ENCODE measurements around the gene POLR3K. TPM values are rescaled to one million over a fixed set of nuclear protein-coding genes. Genes with fewer than 3 reads are reported as not detected.

The POLR3K gene
- total and polyA plus RNA-seq, 4 experiments from 2014 or later, result 19.9 to 43.1 (median 31.6) TPM

DNA sequence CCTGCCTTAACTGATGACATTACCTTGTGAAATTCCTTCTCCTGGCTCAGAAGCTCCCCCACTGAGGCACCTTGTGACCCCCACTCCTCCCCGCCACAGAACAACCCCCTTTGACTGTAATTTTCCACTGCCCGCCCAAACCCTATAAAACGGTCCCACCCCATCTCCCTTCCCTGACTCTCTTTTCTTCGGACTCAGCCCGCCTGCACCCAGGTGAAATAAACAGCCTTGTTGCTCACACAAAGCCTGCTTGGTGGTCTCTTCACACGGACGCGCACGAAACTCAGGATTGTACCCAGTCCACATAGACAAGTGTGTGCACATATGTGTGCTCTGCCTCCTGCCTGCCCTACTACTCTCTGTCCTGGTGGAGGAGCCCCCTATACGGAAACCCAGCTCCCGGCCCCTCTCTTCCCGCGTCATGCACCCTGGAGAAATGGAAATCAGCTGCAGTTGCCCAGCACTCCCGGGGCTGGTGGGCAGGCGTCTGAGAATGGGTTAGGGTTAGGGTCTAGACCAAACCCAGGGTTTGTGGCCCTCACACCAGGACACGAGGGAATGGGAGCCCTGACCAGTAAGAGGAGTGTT is 21.4 kb upstream of the POLR3K start:
- Mint-ChIP-seq H3K4me1 (peaks cover 13 to 39% (median 27%) of the 10 kb centered on the region in 4 donors), H3K36me3 (no peaks in the 10 kb centered on the region), H3K9me3 (peaks cover 0 to 1% (median 0%) of the 10 kb centered on the region in 8 donors), H3K4me3 (peak overlapping the region in 2 of 8 donors; percentile 6 to 62), H3K27me3 (peaks cover 9 to 13% of the 10 kb centered on the region in 2 donors), H3K27ac (peak overlapping the region in 2 of 7 donors; percentile 32 to 68)
- Histone ChIP-seq H3K9me3 (ENCODE audit: control insufficient read depth in 1 of 2, low read length in 2 of 2) (no peaks in the 10 kb centered on the region), H3K27ac (ENCODE audit: low read depth, low read length) (no peak overlapping the region), H3K27me3 (ENCODE audit: insufficient read depth, low read length) (peaks cover 13% of the 10 kb centered on the region), H3K4me3 (ENCODE audit: low read length in 2 of 2) (no peak overlapping the region), H3K4me1 (ENCODE audit: insufficient read depth, low read length) (peaks cover 26% of the 10 kb centered on the region), H3K36me3 (ENCODE audit: insufficient read depth, low read length) (peaks cover 4% of the 10 kb centered on the region)
- intact Hi-C loops (cut with micrococcal nuclease), result no loop called here
- ChIA-PET CTCF (ENCODE audit: partially characterized antibody) (interaction anchor here (2.4 kb wide), 1 partner anchor 10 kb away, joined by 18 read pairs; no protein-coding TSS in a partner anchor), POLR2A (ENCODE audit: partially characterized antibody) (no interaction called here)
- DNase-seq, result no peak

DNA sequence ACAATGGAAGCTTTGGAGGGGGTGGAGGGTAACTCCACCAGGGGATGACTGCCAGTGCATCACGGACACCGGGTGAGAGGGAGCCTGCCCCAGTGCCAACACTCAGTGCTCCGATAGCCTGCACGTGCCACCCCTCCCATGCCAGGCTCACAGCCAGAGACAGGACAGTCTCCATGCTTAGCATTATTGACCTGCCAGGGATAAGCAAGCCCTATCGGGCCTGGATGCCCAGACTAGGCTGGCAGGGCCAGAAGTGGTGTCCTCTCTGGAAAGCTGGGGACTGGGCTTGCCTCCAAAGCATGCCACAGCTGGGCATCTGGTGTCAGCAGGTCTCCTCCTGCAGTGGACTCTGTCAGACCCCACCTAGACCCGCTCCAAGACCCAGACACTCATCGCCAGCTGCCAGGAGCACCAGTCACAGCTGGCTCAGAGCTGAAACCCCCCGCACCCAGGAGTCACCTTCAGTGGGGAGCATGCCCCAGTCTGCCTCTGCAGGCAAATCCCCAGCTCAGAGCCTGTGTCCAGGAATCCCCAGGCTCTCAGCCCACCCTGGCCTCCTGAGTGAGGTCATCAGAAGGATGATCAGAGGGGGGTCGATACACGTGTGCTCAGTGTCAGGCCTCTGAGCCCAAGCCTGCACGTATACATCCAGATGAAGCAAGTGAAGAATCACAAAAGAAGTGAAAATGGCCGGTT is 20.8 kb upstream of the POLR3K start:
- intact Hi-C loops (cut with micrococcal nuclease), result no loop called here

DNA sequence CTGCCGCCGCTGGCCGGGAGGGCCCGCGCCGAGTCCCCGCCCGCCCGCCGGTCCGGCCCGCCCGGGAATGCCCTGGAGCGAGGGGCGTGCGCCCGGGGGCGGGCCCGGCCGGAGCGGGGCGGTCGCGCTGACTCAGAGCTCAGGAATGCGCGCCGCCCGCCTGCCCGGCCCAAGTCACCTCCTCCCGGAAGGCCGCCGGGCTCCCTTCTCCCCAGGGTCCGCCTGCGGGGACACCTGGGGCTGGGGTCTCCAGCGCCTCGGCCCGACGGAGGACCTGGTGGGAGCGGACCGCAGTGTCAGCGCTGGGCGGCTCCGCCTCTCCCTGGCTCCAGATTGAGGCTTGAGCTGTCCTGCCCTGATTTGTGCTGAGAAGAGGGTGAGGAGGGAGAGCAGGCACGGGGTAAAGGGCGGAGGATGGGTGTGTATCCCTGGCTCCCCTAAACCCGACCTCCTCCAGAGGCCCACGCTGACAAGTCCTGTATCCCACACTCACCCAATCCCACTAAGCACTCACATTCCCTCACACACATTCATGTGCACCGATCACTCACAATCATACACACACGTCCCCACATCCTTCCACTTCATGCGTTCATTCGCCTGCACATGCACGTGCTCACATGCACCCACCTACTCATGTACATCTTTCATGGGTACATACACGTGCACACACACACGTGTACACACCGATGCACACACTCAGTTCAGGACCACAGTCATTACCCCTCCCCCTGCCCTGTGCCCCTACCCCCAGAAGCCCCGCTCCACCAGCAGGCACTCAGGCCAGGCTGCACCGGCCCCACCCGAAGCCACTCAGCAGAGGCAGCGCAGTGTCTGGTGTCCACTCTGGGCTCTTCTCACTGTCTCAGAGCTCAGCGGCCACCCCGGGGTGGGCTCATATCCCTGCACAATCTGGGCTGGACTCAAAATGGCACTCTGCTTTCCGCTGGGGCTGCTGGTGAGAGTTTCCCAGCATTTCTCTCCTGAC is 19.4 kb upstream of the POLR3K start, which contains the start of gene RHBDF1:
RHBDF1 (minus strand) TSS at position 71 of the 988 bp plus-strand sequence. CDS start 7,616 bp downstream, outside the sequence.
- CTCF ChIA-PET (ENCODE audit: partially characterized antibody), result no interaction called here
- H3K9me3 Mint-ChIP-seq, result peaks cover 0 to 1% (median 0%) of the 10 kb centered on the region in 8 donors
- no peaks in the 10 kb centered on the region for H3K36me3 Mint-ChIP-seq
- Histone ChIP-seq H3K4me3 (ENCODE audit: low read length in 2 of 2) (no peak within 1 kb of the TSS), H3K27me3 (ENCODE audit: insufficient read depth, low read length) (peaks cover 13% of the 10 kb centered on the region), H3K27ac (ENCODE audit: low read depth, low read length) (no peak within 1 kb of the TSS), H3K4me1 (ENCODE audit: insufficient read depth, low read length) (peaks cover 18% of the 10 kb centered on the region), H3K36me3 (ENCODE audit: insufficient read depth, low read length) (no peaks in the 10 kb centered on the region), H3K9me3 (ENCODE audit: control insufficient read depth in 1 of 2, low read length in 2 of 2) (no peaks in the 10 kb centered on the region)
- H3K27ac Mint-ChIP-seq, result peak within 1 kb of the TSS in 1 of 7 donors; percentile 58
- intact Hi-C loops (cut with micrococcal nuclease), result no loop called here
- peak in 1 of 5 donors; percentile 10 for DNase-seq
- POLR2A ChIA-PET (ENCODE audit: partially characterized antibody), result no interaction called here
- peaks cover 10 to 25% (median 16%) of the 10 kb centered on the region in 4 donors for H3K4me1 Mint-ChIP-seq
- peaks cover 9 to 13% of the 10 kb centered on the region in 2 donors for H3K27me3 Mint-ChIP-seq
- H3K4me3 Mint-ChIP-seq, result peak within 1 kb of the TSS in 7 of 8 donors; percentile 51 to 84 (median 68)

More for the DNA sequence above, 20.8 kb upstream of the POLR3K start:
- H3K4me1 ChIP-seq (ENCODE audit: insufficient read depth, low read length), result peaks cover 25% of the 10 kb centered on the region
- H3K27ac Mint-ChIP-seq, result peak overlapping the region in 1 of 7 donors; percentile 74
- ChIA-PET CTCF (ENCODE audit: partially characterized antibody) (interaction anchor here (2.4 kb wide), 1 partner anchor 9 kb away, joined by 18 read pairs; no protein-coding TSS in a partner anchor), POLR2A (ENCODE audit: partially characterized antibody) (no interaction called here)
- peak overlapping the region in 1 of 8 donors; percentile 36 for H3K4me3 Mint-ChIP-seq
- no peaks in the 10 kb centered on the region for H3K36me3 ChIP-seq (ENCODE audit: insufficient read depth, low read length)
- DNase-seq, result peak in 1 of 5 donors; percentile 20
- no peak overlapping the region for H3K27ac ChIP-seq (ENCODE audit: low read depth, low read length)
- peaks cover 13% of the 10 kb centered on the region for H3K27me3 ChIP-seq (ENCODE audit: insufficient read depth, low read length)
- H3K27me3 Mint-ChIP-seq, result peaks cover 9 to 13% of the 10 kb centered on the region in 2 donors
- H3K4me3 ChIP-seq (ENCODE audit: low read length in 2 of 2), result no peak overlapping the region
- peaks cover 10 to 33% (median 23%) of the 10 kb centered on the region in 4 donors for H3K4me1 Mint-ChIP-seq
- no peaks in the 10 kb centered on the region for H3K36me3 Mint-ChIP-seq
- peaks cover 0 to 1% (median 0%) of the 10 kb centered on the region in 8 donors for H3K9me3 Mint-ChIP-seq
- H3K9me3 ChIP-seq (ENCODE audit: control insufficient read depth in 1 of 2, low read length in 2 of 2), result no peaks in the 10 kb centered on the region

DNA sequence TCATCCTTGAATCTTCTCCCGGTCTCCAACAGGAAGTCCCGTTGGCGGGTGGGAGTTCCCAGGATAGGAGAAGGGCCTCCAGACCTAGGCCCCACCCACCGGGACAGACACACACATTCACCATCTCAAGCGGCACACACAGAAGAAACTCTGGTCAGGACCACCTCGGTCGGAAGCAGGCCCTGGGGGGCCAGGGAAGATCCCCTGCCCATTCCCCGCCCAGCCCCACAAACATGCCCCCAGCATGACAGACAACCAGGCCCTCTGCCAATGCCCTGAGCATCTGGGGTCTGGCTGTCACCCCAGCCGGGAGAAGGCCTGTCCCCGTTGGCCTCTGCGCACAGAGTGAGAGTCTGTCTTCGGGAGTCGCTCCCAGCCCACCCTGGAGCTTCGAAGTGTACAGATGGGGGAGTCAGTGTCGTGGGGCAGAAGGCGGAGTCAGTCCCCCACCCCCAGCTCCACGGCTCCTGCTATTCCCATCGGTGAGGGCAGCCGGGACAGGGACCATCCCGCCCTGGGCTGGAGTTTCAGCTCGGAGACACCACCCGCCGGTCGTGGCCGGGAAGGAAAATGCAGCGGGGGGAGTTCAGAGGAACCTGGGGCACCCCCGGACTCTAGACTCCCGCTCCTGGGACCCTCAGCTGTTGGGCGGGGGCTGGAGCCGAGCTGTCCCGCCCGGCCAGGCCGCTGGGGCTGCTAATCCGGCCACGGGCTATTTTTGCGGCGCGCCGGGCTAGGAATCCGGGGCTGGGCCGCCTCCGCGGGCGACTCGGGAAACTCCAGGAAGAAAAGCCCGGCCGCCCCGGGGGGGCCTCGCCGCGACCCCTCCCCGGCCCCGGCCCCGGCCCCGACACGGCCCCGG is 18.4 kb upstream of the POLR3K start:
- Histone ChIP-seq H3K4me3 (ENCODE audit: low read length in 2 of 2) (no peak overlapping the region), H3K9me3 (ENCODE audit: control insufficient read depth in 1 of 2, low read length in 2 of 2) (no peaks in the 10 kb centered on the region), H3K36me3 (ENCODE audit: insufficient read depth, low read length) (no peaks in the 10 kb centered on the region), H3K27ac (ENCODE audit: low read depth, low read length) (no peak overlapping the region), H3K4me1 (ENCODE audit: insufficient read depth, low read length) (peaks cover 10% of the 10 kb centered on the region), H3K27me3 (ENCODE audit: insufficient read depth, low read length) (peaks cover 13% of the 10 kb centered on the region)
- Mint-ChIP-seq H3K4me3 (no peak overlapping the region), H3K9me3 (peaks cover 0 to 1% (median 0%) of the 10 kb centered on the region in 8 donors), H3K4me1 (peaks cover 8 to 17% (median 11%) of the 10 kb centered on the region in 4 donors), H3K27me3 (peaks cover 9 to 13% of the 10 kb centered on the region in 2 donors), H3K36me3 (no peaks in the 10 kb centered on the region), H3K27ac (no peak overlapping the region)
- DNase-seq, result no peak
- intact Hi-C loops (cut with micrococcal nuclease), result no loop called here
- CTCF ChIA-PET (ENCODE audit: partially characterized antibody), result interaction anchor here (0.9 kb wide), 1 partner anchor 35 kb away, joined by 3 read pairs; no protein-coding TSS in a partner anchor
- POLR2A ChIA-PET (ENCODE audit: partially characterized antibody), result no interaction called here

GRCh38 chr16:71210-71539 is 17.8 kb upstream of the POLR3K start:
- POLR2A ChIA-PET (ENCODE audit: partially characterized antibody), result no interaction called here
- H3K4me3 Mint-ChIP-seq, result no peak overlapping the region
- H3K36me3 ChIP-seq (ENCODE audit: insufficient read depth, low read length), result no peaks in the 10 kb centered on the region

GRCh38 chr16:69181-69580 is 15.8 kb upstream of the POLR3K start:
- Mint-ChIP-seq H3K36me3 (no peaks in the 10 kb centered on the region), H3K9me3 (peaks cover 0 to 1% (median 0%) of the 10 kb centered on the region in 8 donors), H3K4me1 (peaks cover 5 to 12% (median 7%) of the 10 kb centered on the region in 4 donors), H3K27ac (no peak overlapping the region), H3K4me3 (no peak overlapping the region), H3K27me3 (peaks cover 10 to 11% of the 10 kb centered on the region in 2 donors)
- Histone ChIP-seq H3K27me3 (ENCODE audit: insufficient read depth, low read length) (peaks cover 13% of the 10 kb centered on the region), H3K36me3 (ENCODE audit: insufficient read depth, low read length) (no peaks in the 10 kb centered on the region), H3K9me3 (ENCODE audit: control insufficient read depth in 1 of 2, low read length in 2 of 2) (no peaks in the 10 kb centered on the region), H3K4me1 (ENCODE audit: insufficient read depth, low read length) (no peaks in the 10 kb centered on the region), H3K27ac (ENCODE audit: low read depth, low read length) (no peak overlapping the region), H3K4me3 (ENCODE audit: low read length in 2 of 2) (no peak overlapping the region)
- ChIA-PET CTCF (ENCODE audit: partially characterized antibody) (interaction anchor here (0.8 to 1.5 kb wide), 4 partner anchors 13 to 113 kb away, joined by 3 to 8 read pairs (median 4); no protein-coding TSS in a partner anchor), POLR2A (ENCODE audit: partially characterized antibody) (no interaction called here)
- DNase-seq, result no peak
- intact Hi-C loops (cut with micrococcal nuclease), result no loop called here

More at GRCh38 chr16:71210-71539, 17.8 kb upstream of the POLR3K start:
- CTCF ChIA-PET (ENCODE audit: partially characterized antibody), result interaction anchor here (0.9 to 1.1 kb wide), 2 partner anchors 25 to 36 kb away, joined by 3 to 8 read pairs; no protein-coding TSS in a partner anchor
- intact Hi-C loops (cut with micrococcal nuclease), result no loop called here
- Mint-ChIP-seq H3K36me3 (no peaks in the 10 kb centered on the region), H3K4me1 (peaks cover 4 to 11% (median 6%) of the 10 kb centered on the region in 4 donors), H3K27me3 (peaks cover 9 to 13% of the 10 kb centered on the region in 2 donors), H3K9me3 (peaks cover 0 to 1% (median 0%) of the 10 kb centered on the region in 8 donors), H3K27ac (no peak overlapping the region)
- no peak overlapping the region for H3K27ac ChIP-seq (ENCODE audit: low read depth, low read length)
- H3K9me3 ChIP-seq (ENCODE audit: control insufficient read depth in 1 of 2, low read length in 2 of 2), result no peaks in the 10 kb centered on the region
- no peak overlapping the region for H3K4me3 ChIP-seq (ENCODE audit: low read length in 2 of 2)
- DNase-seq, result no peak
- H3K27me3 ChIP-seq (ENCODE audit: insufficient read depth, low read length), result peaks cover 13% of the 10 kb centered on the region
- peaks cover 4% of the 10 kb centered on the region for H3K4me1 ChIP-seq (ENCODE audit: insufficient read depth, low read length)

Data from CD4-positive, alpha-beta memory T cell (primary cell).